ENCODE measurements around the gene PALLD. TPM values are rescaled to one million over a fixed set of nuclear protein-coding genes. Genes with fewer than 3 reads are reported as not detected.

PALLD gene
- total RNA-seq, 4 donors from 2014 or later: 1,036 to 2,270 (median 2,202) TPM

- ATAC-seq: no peak
- 10 to 19% methylated on average over 3 of the region's 3 CpGs for WGBS, 2 donors (ENCODE audit: low coverage in 1 of 2)
Observed at GRCh38 chr4:168514249-168514852, 17.5 kb downstream of the PALLD start.

GRCh38 chr4:168515222-168516011, 18.6 kb downstream of the PALLD start:
- Histone ChIP-seq H3K9me3 (no peaks in the 10 kb centered on the region), H3K27me3 (no peaks in the 10 kb centered on the region), H3K36me3 (no peaks in the 10 kb centered on the region), H3K4me1 (peaks cover 0 to 10% (median 0%) of the 10 kb centered on the region in 3 donors), H3K27ac (no peak overlapping the region), H3K4me3 (no peak overlapping the region)
- peak; percentile 19 for ATAC-seq
- WGBS, 2 donors (ENCODE audit: low coverage in 1 of 2): 47 to 73% methylated on average over 4 to 5 of the region's 5 CpGs
- no peak for TF ChIP-seq CTCF (IDR thresholded peaks at IDR 0.05)
- TF ChIP-seq EP300 (IDR thresholded peaks at IDR 0.05): no peak

More at GRCh38 chr4:168514249-168514852, 17.5 kb downstream of the PALLD start:
- H3K36me3 ChIP-seq: no peaks in the 10 kb centered on the region
- H3K4me3 ChIP-seq: no peak overlapping the region
- H3K4me1 ChIP-seq: peaks cover 0 to 10% (median 0%) of the 10 kb centered on the region in 3 donors
- H3K27me3 ChIP-seq: no peaks in the 10 kb centered on the region
- TF ChIP-seq CTCF (IDR thresholded peaks at IDR 0.05): peak; percentile 20 to 50 (median 44)
- no peak for TF ChIP-seq POLR2A (IDR thresholded peaks at IDR 0.05)
- no peak overlapping the region for H3K27ac ChIP-seq
- H3K9me3 ChIP-seq: no peaks in the 10 kb centered on the region

- WGBS, 2 donors (ENCODE audit: low coverage in 1 of 2): 67 to 78% methylated on average over 2 of the region's 2 CpGs
- Histone ChIP-seq H3K4me1 (peaks cover 0 to 14% (median 2%) of the 10 kb centered on the region in 3 donors), H3K36me3 (no peaks in the 10 kb centered on the region), H3K27ac (no peak overlapping the region), H3K27me3 (no peaks in the 10 kb centered on the region), H3K4me3 (no peak overlapping the region), H3K9me3 (no peaks in the 10 kb centered on the region)
- TF ChIP-seq CTCF (IDR thresholded peaks at IDR 0.05): no peak
- TF ChIP-seq POLR2A (IDR thresholded peaks at IDR 0.05): no peak
- TF ChIP-seq POLR2AphosphoS5 (IDR thresholded peaks at IDR 0.05): no peak
- no peak for TF ChIP-seq EP300 (IDR thresholded peaks at IDR 0.05)
- no peak for ATAC-seq
Observed at GRCh38 chr4:168516841-168517240, 20.0 kb downstream of the PALLD start.

GRCh38 chr4:168519576-168519975, 22.7 kb downstream of the PALLD start:
- H3K4me3 ChIP-seq: no peak overlapping the region
- ATAC-seq: no peak
- no peaks in the 10 kb centered on the region for H3K27me3 ChIP-seq
- WGBS, 2 donors (ENCODE audit: low coverage in 1 of 2): 100% methylated on average over 1 of the region's 1 CpG; no CpG with 5 or more reads in 1 of the 2 donors
- H3K27ac ChIP-seq: no peak overlapping the region
- peaks cover 0 to 12% (median 3%) of the 10 kb centered on the region in 3 donors for H3K4me1 ChIP-seq
- TF ChIP-seq EP300 (IDR thresholded peaks at IDR 0.05) (no peak), POLR2A (IDR thresholded peaks at IDR 0.05) (no peak), CTCF (IDR thresholded peaks at IDR 0.05) (no peak), POLR2AphosphoS5 (IDR thresholded peaks at IDR 0.05) (no peak)
- H3K9me3 ChIP-seq: no peaks in the 10 kb centered on the region
- H3K36me3 ChIP-seq: no peaks in the 10 kb centered on the region

GRCh38 chr4:168521721-168522120, 24.9 kb downstream of the PALLD start:
- ATAC-seq: no peak
- Histone ChIP-seq H3K27ac (no peak overlapping the region), H3K4me3 (no peak overlapping the region), H3K9me3 (no peaks in the 10 kb centered on the region), H3K36me3 (no peaks in the 10 kb centered on the region), H3K4me1 (peaks cover 0 to 9% (median 3%) of the 10 kb centered on the region in 3 donors), H3K27me3 (no peaks in the 10 kb centered on the region)
- TF ChIP-seq EP300 (IDR thresholded peaks at IDR 0.05) (no peak), POLR2A (IDR thresholded peaks at IDR 0.05) (no peak), CTCF (IDR thresholded peaks at IDR 0.05) (no peak), POLR2AphosphoS5 (IDR thresholded peaks at IDR 0.05) (no peak)
- WGBS, 2 donors (ENCODE audit: low coverage in 1 of 2): 12 to 42% methylated on average over 2 of the region's 2 CpGs

Measured in gastroesophageal sphincter (tissue), 4 donors.